Measurements from ENCODE around the gene ZCCHC4. TPM values are rescaled to one million over a fixed set of nuclear protein-coding genes. Genes with fewer than 3 reads are reported as not detected.

The ZCCHC4 gene
- total and polyA plus RNA-seq, 2 of the 8 experiments (the other 6 are each of a cell fraction or from before 2014, with no cell fraction given) = 9.8 to 12.5 TPM

- H2BK12ac ChIP-seq (ENCODE audit: low read depth, low read length) = no peak overlapping the region
- H3K4ac ChIP-seq (replicated peaks; ENCODE audit: insufficient read length, low read depth, low read length) = no peak overlapping the region
- H3K9me3 ChIP-seq (ENCODE audit: insufficient read depth in 2 of 2, low read depth in 1 of 2, low read length in 1 of 2) = no peaks in the 10 kb centered on the region
- no peak overlapping the region for H3K27ac ChIP-seq (ENCODE audit: low read depth, low read length)
- CTCF ChIA-PET (ENCODE audit: partially characterized antibody) = interaction anchor here (1.4 kb wide), 2 partner anchors 9 to 22 kb away, joined by 3 read pairs; partner anchors contain the start of gene ANAPC4
- H3K27me3 ChIP-seq (replicated peaks in 1 of 4; ENCODE audit: control insufficient read depth in 3 of 4, extremely low read depth in 1 of 4, insufficient read depth in 3 of 4, low read length in 3 of 4) = no peaks in the 10 kb centered on the region
- no peak overlapping the region for H3K23ac ChIP-seq (ENCODE audit: insufficient read length)
- H3K18ac ChIP-seq (ENCODE audit: extremely low read depth, low read length) = no peak overlapping the region
- no peak overlapping the region for H3K4me2 ChIP-seq (ENCODE audit: insufficient read depth in 1 of 2, low read depth in 2 of 2, low read length in 2 of 2)
- no peaks in the 10 kb centered on the region for H3K23me2 ChIP-seq (ENCODE audit: low read depth, low read length)
- peaks cover 0 to 65% (median 18%) of the 10 kb centered on the region in 4 experiments for H3K36me3 ChIP-seq (ENCODE audit: control insufficient read depth in 2 of 4, insufficient read depth in 4 of 4, low read length in 3 of 4)
- no peaks in the 10 kb centered on the region for H3K79me2 ChIP-seq (ENCODE audit: control insufficient read depth in 1 of 2, insufficient read depth in 2 of 2, low read length in 2 of 2)
- TF ChIP-seq CREB1 (IDR thresholded peaks at IDR 0.05) (no peak), RXRA (IDR thresholded peaks at IDR 0.05; ENCODE audit: insufficient read depth, low read depth, low read length) (no peak), E2F6 (IDR thresholded peaks at IDR 0.05) (no peak), YY1 (IDR thresholded peaks at IDR 0.05; ENCODE audit: low read depth, low read length) (no peak), POU5F1 (IDR thresholded peaks at IDR 0.05; ENCODE audit: low read depth, low read length) (no peak), PHF8 (conservative IDR thresholded peaks at IDR 0.05; ENCODE audit: low read depth, low read length) (no peak), TBP (IDR thresholded peaks at IDR 0.05; ENCODE audit: low read depth, low read length) (no peak), FOSL1 (IDR thresholded peaks at IDR 0.05; ENCODE audit: insufficient read depth, low read depth, low read length) (no peak), TCF12 (IDR thresholded peaks at IDR 0.05; ENCODE audit: low read depth, low read length) (no peak), CEBPB (IDR thresholded peaks at IDR 0.05; ENCODE audit: low read depth, low read length) (no peak), ATF3 (IDR thresholded peaks at IDR 0.05; ENCODE audit: insufficient read depth, low read depth, low read length) (no peak)
- H3K9ac ChIP-seq (replicated peaks in 1 of 4; ENCODE audit: extremely low read depth in 1 of 4, low read depth in 3 of 4, low read length in 3 of 4) = no peak overlapping the region
- H2BK20ac ChIP-seq (ENCODE audit: low read length) = no peak overlapping the region
- 90% methylated on average over 4 of the region's 4 CpGs; no CpG with 5 or more reads in 1 of the 2 experiments for WGBS, 2 experiments (ENCODE audit: extremely low coverage in 1 of 2, insufficient coverage in 1 of 2, insufficient read length in 1 of 2, insufficient replicate concordance in 2 of 2, low coverage in 1 of 2, low lambda C conversion rate in 2 of 2, missing lambda C conversion rate in 1 of 2)
- H3K79me1 ChIP-seq (ENCODE audit: low read depth, low read length) = no peaks in the 10 kb centered on the region; the same call in 1 of the 2 replicates
- H3K56ac ChIP-seq (replicated peaks; ENCODE audit: insufficient read length, low read depth, low read length) = no peak overlapping the region
- no peak overlapping the region for H3K14ac ChIP-seq (ENCODE audit: insufficient read length)
- H4K91ac ChIP-seq (replicated peaks; ENCODE audit: insufficient read length, low read length) = no peak overlapping the region
- H2BK120ac ChIP-seq (replicated peaks; ENCODE audit: low read depth, low read length) = no peak overlapping the region
- H2BK15ac ChIP-seq (ENCODE audit: low read length) = no peak overlapping the region
- DNase-seq (ENCODE audit: low read depth in 1 of 2, low spot score in 2 of 2) (no peak), FAIRE-seq (no peak)
- no peak overlapping the region for H4K8ac ChIP-seq (ENCODE audit: extremely low read depth, insufficient read depth, low read length)
- no peaks in the 10 kb centered on the region for H3K4me1 ChIP-seq (replicated peaks in 1 of 4; ENCODE audit: control insufficient read depth in 3 of 4, insufficient read depth in 4 of 4, low read length in 3 of 4)
- no peak overlapping the region for H2BK5ac ChIP-seq (ENCODE audit: low read depth, low read length)
- H2AK5ac ChIP-seq (ENCODE audit: low read depth, low read length) = no peak overlapping the region
- H4K20me1 ChIP-seq (replicated peaks in 1 of 2; ENCODE audit: control insufficient read depth in 1 of 2, insufficient read depth in 2 of 2, low read length in 2 of 2) = peaks cover 0 to 2% of the 10 kb centered on the region in 2 experiments
- no peak overlapping the region for H4K5ac ChIP-seq (ENCODE audit: insufficient read length, low read depth, low read length)
- POLR2A ChIA-PET (ENCODE audit: partially characterized antibody) = interaction anchor here (1.0 kb wide), 1 partner anchor 9 kb away, joined by 3 read pairs; no protein-coding TSS in a partner anchor
- no peak overlapping the region for H2AFZ ChIP-seq (ENCODE audit: low read length)
- H3K4me3 ChIP-seq (ENCODE audit: extremely low read depth in 1 of 4, insufficient read depth in 2 of 4, low read depth in 3 of 4, low read length in 4 of 4) = no peak overlapping the region
Observed at GRCh38 chr4:25399510-25399909, 86.9 kb downstream of the ZCCHC4 start.
